ENCODE results near the gene FAM83C. TPM values are rescaled to one million over a fixed set of nuclear protein-coding genes. Genes with fewer than 3 reads are reported as not detected.

The FAM83C gene
- polyA plus RNA-seq, 3 donors = not detected

DNA sequence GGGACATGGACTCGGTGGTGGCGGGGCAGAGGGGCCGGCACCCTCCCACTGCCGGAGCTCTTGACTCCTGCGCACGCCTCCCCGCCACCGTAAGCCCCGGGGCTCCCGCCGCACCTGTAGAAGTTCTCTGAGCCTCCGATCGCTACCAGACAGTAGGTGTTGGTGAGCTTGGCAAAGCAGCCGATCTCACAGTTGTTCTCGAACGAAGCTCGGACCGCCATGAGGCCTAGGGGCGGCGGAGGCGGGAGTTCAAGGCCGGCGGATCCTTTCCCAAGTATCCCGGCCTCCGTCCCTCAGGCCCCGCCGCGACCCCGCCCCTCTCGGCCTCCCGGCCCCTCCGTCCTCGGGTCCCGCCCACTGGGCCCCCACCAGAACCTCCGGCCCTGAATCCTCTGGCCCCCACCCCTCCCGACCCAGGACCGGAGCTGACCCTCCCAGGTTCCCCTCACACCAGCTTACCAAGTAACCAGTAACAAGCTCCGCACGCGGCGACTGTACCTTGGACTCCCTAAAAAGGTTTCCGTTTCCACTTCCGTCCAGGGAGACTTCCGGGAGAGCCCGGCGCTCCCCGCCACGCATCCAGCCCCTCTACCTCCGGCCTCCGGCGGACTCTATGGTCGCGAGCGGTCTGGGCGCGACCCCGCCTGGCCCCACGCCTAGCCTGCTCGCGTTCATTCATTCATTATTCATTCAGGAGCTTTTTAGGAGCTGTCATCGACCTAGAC is 7.8 kb downstream of the FAM83C start, which contains the start of gene EIF6:
TSS of gene EIF6 (minus strand) at position 506 of the 725 bp plus-strand sequence. CDS start at position 221, 285 bp downstream.
- peaks cover 16 to 18% of the 10 kb centered on the region in 2 donors for H3K4me1 ChIP-seq (ENCODE audit: control insufficient read depth in 1 of 2, insufficient read depth in 2 of 2, low read length in 2 of 2)
- WGBS (ENCODE audit: insufficient coverage) = under 1% methylated on average over 50 of the region's 61 CpGs
- DNase-seq = peak; percentile 52 to 60 (median 53)
- H3K4me3 ChIP-seq (replicated peaks in 1 of 3; ENCODE audit: low read depth in 2 of 3, low read length in 3 of 3) = peak within 1 kb of the TSS; percentile 66 to 95 (median 91)
- peaks cover 1 to 5% (median 2%) of the 10 kb centered on the region in 3 donors for H3K27me3 Mint-ChIP-seq (ENCODE audit: low read depth in 3 of 3)
- peak within 1 kb of the TSS; percentile 89 for H3K9ac ChIP-seq (ENCODE audit: insufficient read depth, low read length, poor library complexity, severe bottlenecking)
- H3K9me3 ChIP-seq (replicated peaks in 1 of 2; ENCODE audit: control insufficient read depth in 1 of 2, insufficient read depth in 1 of 2, low read length in 2 of 2) = no peaks in the 10 kb centered on the region
- peak within 1 kb of the TSS; percentile 94 for H2AFZ ChIP-seq (ENCODE audit: insufficient read depth, low read depth, low read length, poor library complexity, severe bottlenecking)
- peak within 1 kb of the TSS; percentile 96 to 97 for H3K4me3 Mint-ChIP-seq
- H3K9me3 Mint-ChIP-seq = peaks cover 0 to 1% (median 0%) of the 10 kb centered on the region in 7 donors
- H3K4me1 Mint-ChIP-seq = peaks cover 19% of the 10 kb centered on the region
- peaks cover 18 to 27% of the 10 kb centered on the region in 2 donors for H3K36me3 Mint-ChIP-seq
- H3K4me2 ChIP-seq (replicated peaks; ENCODE audit: extremely low read depth, low read length, poor library complexity, severe bottlenecking) = peak within 1 kb of the TSS; percentile 92
- peaks cover 42% of the 10 kb centered on the region for H3K79me2 ChIP-seq (ENCODE audit: insufficient read depth, low read length)
- H3K27me3 ChIP-seq (ENCODE audit: control insufficient read depth in 2 of 2, insufficient read depth in 2 of 2, low read length in 2 of 2) = no peaks in the 10 kb centered on the region
- intact Hi-C loops (cut with micrococcal nuclease) = no loop called here
- H4K20me1 ChIP-seq (ENCODE audit: insufficient read depth, low read length) = peaks cover 5% of the 10 kb centered on the region
- H3K27ac Mint-ChIP-seq = peak within 1 kb of the TSS; percentile 90 to 96 (median 94)
- peaks cover 19 to 28% of the 10 kb centered on the region in 2 donors for H3K36me3 ChIP-seq (replicated peaks in 1 of 2; ENCODE audit: control insufficient read depth in 1 of 2, insufficient read depth in 2 of 2, low read length in 2 of 2)
- H3K27ac ChIP-seq (ENCODE audit: low read depth in 1 of 2, low read length in 2 of 2) = peak within 1 kb of the TSS; percentile 59 to 87
- TF ChIP-seq, protein P1, sequence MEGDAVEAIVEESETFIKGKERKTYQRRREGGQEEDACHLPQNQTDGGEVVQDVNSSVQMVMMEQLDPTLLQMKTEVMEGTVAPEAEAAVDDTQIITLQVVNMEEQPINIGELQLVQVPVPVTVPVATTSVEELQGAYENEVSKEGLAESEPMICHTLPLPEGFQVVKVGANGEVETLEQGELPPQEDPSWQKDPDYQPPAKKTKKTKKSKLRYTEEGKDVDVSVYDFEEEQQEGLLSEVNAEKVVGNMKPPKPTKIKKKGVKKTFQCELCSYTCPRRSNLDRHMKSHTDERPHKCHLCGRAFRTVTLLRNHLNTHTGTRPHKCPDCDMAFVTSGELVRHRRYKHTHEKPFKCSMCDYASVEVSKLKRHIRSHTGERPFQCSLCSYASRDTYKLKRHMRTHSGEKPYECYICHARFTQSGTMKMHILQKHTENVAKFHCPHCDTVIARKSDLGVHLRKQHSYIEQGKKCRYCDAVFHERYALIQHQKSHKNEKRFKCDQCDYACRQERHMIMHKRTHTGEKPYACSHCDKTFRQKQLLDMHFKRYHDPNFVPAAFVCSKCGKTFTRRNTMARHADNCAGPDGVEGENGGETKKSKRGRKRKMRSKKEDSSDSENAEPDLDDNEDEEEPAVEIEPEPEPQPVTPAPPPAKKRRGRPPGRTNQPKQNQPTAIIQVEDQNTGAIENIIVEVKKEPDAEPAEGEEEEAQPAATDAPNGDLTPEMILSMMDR (IDR thresholded peaks at IDR 0.05) = no peak

DNA sequence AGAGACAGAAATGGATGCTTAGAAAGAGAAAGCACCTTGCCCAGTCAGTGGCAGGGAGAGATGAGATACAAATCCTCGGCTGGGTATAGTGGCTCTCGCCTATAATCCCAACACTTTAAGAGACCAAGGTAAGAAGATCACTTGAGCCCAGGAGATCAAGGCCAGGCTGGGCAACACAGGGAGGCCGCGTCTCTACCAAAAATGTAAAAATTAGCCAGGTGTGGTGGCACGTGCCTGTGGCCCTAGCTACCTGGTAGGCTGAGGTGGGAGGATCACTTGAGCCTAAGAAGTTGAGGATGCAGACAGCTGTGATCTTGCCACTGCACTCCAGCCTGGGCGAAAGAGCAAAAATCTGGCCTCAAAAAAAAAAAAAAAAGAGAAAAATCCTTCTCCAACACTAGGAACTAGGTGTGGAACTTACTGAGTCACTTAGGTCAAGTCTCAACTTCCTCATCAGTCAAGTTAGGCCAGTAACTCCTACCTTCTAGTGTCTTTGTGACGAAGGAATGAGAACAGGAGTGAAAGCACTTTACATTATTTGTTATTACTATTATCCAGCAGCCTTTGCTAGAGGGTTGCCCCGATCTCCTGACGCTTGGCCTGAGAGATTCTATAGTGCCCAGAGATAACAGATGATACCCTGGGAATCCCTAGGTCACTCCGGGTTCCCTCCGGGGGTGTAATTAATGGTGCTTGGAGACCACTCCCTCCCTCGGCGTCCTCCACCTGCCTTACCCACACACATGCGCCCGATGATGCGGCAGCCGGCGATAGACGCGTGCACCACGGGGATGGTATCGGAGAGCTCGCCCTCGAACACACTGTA is 8.6 kb downstream of the FAM83C start:
- H3K9me3 Mint-ChIP-seq = peaks cover 0 to 1% (median 0%) of the 10 kb centered on the region in 7 donors
- H3K36me3 Mint-ChIP-seq = peaks cover 26 to 34% of the 10 kb centered on the region in 2 donors
- no peaks in the 10 kb centered on the region for H3K9me3 ChIP-seq (replicated peaks in 1 of 2; ENCODE audit: control insufficient read depth in 1 of 2, insufficient read depth in 1 of 2, low read length in 2 of 2)
- peaks cover 42% of the 10 kb centered on the region for H3K79me2 ChIP-seq (ENCODE audit: insufficient read depth, low read length)
- H3K4me1 ChIP-seq (ENCODE audit: control insufficient read depth in 1 of 2, insufficient read depth in 2 of 2, low read length in 2 of 2) = peaks cover 16 to 18% of the 10 kb centered on the region in 2 donors
- H3K4me3 Mint-ChIP-seq = peak overlapping the region; percentile 96 to 97
- peak overlapping the region; percentile 94 for H2AFZ ChIP-seq (ENCODE audit: insufficient read depth, low read depth, low read length, poor library complexity, severe bottlenecking)
- peak overlapping the region; percentile 59 to 87 for H3K27ac ChIP-seq (ENCODE audit: low read depth in 1 of 2, low read length in 2 of 2)
- peaks cover 20% of the 10 kb centered on the region for H3K4me1 Mint-ChIP-seq
- H3K27ac Mint-ChIP-seq = peak overlapping the region; percentile 90 to 96 (median 94)
- TF ChIP-seq, protein P1 (IDR thresholded peaks at IDR 0.05) = no peak
- intact Hi-C loops (cut with micrococcal nuclease) = no loop called here
- peak overlapping the region; percentile 92 for H3K4me2 ChIP-seq (replicated peaks; ENCODE audit: extremely low read depth, low read length, poor library complexity, severe bottlenecking)
- peaks cover 0 to 5% (median 1%) of the 10 kb centered on the region in 3 donors for H3K27me3 Mint-ChIP-seq (ENCODE audit: low read depth in 3 of 3)
- no peaks in the 10 kb centered on the region for H3K27me3 ChIP-seq (ENCODE audit: control insufficient read depth in 2 of 2, insufficient read depth in 2 of 2, low read length in 2 of 2)
- H4K20me1 ChIP-seq (ENCODE audit: insufficient read depth, low read length) = peaks cover 5% of the 10 kb centered on the region
- DNase-seq = peak; percentile 55 to 75 (median 71)
- H3K4me3 ChIP-seq (replicated peaks in 1 of 3; ENCODE audit: low read depth in 2 of 3, low read length in 3 of 3) = peak overlapping the region; percentile 66 to 95 (median 91)
- peak overlapping the region; percentile 89 for H3K9ac ChIP-seq (ENCODE audit: insufficient read depth, low read length, poor library complexity, severe bottlenecking)
- H3K36me3 ChIP-seq (replicated peaks in 1 of 2; ENCODE audit: control insufficient read depth in 1 of 2, insufficient read depth in 2 of 2, low read length in 2 of 2) = peaks cover 27 to 36% of the 10 kb centered on the region in 2 donors
- 0% methylated on average over 6 of the region's 24 CpGs for WGBS (ENCODE audit: insufficient coverage)
